Bronchial epithelial cell (primary cell): ENCODE results near the gene DOCK11. TPM values are rescaled to one million over a fixed set of nuclear protein-coding genes. Genes with fewer than 3 reads are reported as not detected.

ENCODE experiments used
- DNase-seq: peaks from one replicate; pipeline ENCODE4 v3.0.0-alpha.2; 2010; ENCODE audit warnings: low read depth
- FAIRE-seq: peaks from 2 replicates; lab custom pipeline; 2011; peaks lifted over from hg19 to GRCh38; lab: Jason Lieb, UNC
- H3K27me3 ChIP-seq: 2 replicates; pipeline ENCODE4 v1.5.1; 2011; ENCODE audit warnings: low read length; ENCODE audit not compliant: control insufficient read depth, insufficient read depth
- H3K36me3 ChIP-seq: 2 replicates; pipeline ENCODE4 v1.5.1; 2011; ENCODE audit warnings: low read length; ENCODE audit not compliant: control insufficient read depth, insufficient read depth
- H3K4me3 ChIP-seq: 2 replicates; pipeline ENCODE4 v1.5.1; 2011; ENCODE audit warnings: mild to moderate bottlenecking, low read depth, low read length, control low read depth
- CTCF ChIP-seq: IDR thresholded peaks from 2 replicates; pipeline ENCODE4 v1.5.1; 2011; ENCODE audit warnings: mild to moderate bottlenecking, moderate library complexity, low read length, control low read depth, inconsistent platforms; ENCODE audit not compliant: insufficient read depth, severe bottlenecking
- total RNA-seq: library from RNA; depleted of rRNA; stranded (reverse); fragments of >200 nt; gene quantifications from 2 replicates; pipeline ENCODE4 v1.2.1, GENCODE V29; 2014

Gene DOCK11
- total RNA-seq, 1 donor from 2014 or later, result 0.26 TPM

GRCh38 chrX:118530219-118530911 lies 34.8 kb downstream of the DOCK11 start:
- no peaks in the 10 kb centered on the region for H3K36me3 ChIP-seq
- no peaks in the 10 kb centered on the region for H3K27me3 ChIP-seq
- peak; percentile 7 for FAIRE-seq
- peak; percentile 23 for DNase-seq
- no peak overlapping the region for H3K4me3 ChIP-seq
- no peak for TF ChIP-seq CTCF

GRCh38 chrX:118534716-118535493 lies 39.3 kb downstream of the DOCK11 start:
- FAIRE-seq (no peak), DNase-seq (no peak)
- H3K27me3 ChIP-seq, result no peaks in the 10 kb centered on the region
- no peak overlapping the region for H3K4me3 ChIP-seq
- TF ChIP-seq CTCF, result no peak
- H3K36me3 ChIP-seq, result no peaks in the 10 kb centered on the region

- FAIRE-seq (no peak), DNase-seq (no peak)
- Histone ChIP-seq H3K36me3 (no peaks in the 10 kb centered on the region), H3K27me3 (no peaks in the 10 kb centered on the region), H3K4me3 (no peak overlapping the region)
- no peak for TF ChIP-seq CTCF
Observed at GRCh38 chrX:118536204-118536603, 40.6 kb downstream of the DOCK11 start.

- Histone ChIP-seq H3K4me3 (no peak overlapping the region), H3K27me3 (no peaks in the 10 kb centered on the region), H3K36me3 (no peaks in the 10 kb centered on the region)
- FAIRE-seq, result peak; percentile 79
- no peak for DNase-seq
- peak; percentile 8 for TF ChIP-seq CTCF
Observed at GRCh38 chrX:118536687-118537461, 41.3 kb downstream of the DOCK11 start.

GRCh38 chrX:118538386-118538785 lies 42.8 kb downstream of the DOCK11 start:
- Histone ChIP-seq H3K4me3 (no peak overlapping the region), H3K27me3 (no peaks in the 10 kb centered on the region), H3K36me3 (no peaks in the 10 kb centered on the region)
- DNase-seq, result no peak
- FAIRE-seq, result no peak
- TF ChIP-seq CTCF, result no peak
